Loucy (cell line): Measurements from ENCODE around the gene GALNT5.

ENCODE experiments used
- EZH2phosphoT487 ChIP-seq: fragments of 200-600 bp; IDR thresholded peaks from 2 replicates; pipeline ENCODE4 v1.6.1; 2018; ENCODE audit warnings: antibody characterized with exemption, mild to moderate bottlenecking, moderate library complexity, borderline replicate concordance
- TF ChIP-seq, protein P1 (sequence below): fragments of 200-600 bp; sonication (generic); conservative IDR thresholded peaks from 2 replicates; pipeline ENCODE4 v1.5.1; 2014; ENCODE audit warnings: mild to moderate bottlenecking, antibody characterized with exemption, low read length

DNA sequence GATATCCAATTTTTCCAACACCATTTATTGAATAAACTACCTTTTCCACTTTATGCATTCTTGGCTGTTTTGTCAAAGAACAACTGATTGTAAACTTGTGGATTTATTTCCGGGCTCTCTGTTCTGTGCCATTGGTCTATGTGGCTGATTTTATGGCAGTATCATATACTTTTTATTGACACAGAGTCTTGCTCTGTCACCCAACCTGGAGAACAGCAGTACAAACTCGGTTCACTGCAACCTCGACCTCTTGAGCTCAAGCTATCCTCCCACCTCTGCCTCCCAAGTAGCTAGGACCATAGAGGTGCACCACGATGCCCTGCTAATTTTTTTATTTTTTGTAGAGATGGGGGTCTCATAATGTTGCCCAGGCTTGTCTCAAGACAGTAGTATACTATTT, 6.7 kb upstream of the GALNT5 start:
- TF ChIP-seq, protein P1, sequence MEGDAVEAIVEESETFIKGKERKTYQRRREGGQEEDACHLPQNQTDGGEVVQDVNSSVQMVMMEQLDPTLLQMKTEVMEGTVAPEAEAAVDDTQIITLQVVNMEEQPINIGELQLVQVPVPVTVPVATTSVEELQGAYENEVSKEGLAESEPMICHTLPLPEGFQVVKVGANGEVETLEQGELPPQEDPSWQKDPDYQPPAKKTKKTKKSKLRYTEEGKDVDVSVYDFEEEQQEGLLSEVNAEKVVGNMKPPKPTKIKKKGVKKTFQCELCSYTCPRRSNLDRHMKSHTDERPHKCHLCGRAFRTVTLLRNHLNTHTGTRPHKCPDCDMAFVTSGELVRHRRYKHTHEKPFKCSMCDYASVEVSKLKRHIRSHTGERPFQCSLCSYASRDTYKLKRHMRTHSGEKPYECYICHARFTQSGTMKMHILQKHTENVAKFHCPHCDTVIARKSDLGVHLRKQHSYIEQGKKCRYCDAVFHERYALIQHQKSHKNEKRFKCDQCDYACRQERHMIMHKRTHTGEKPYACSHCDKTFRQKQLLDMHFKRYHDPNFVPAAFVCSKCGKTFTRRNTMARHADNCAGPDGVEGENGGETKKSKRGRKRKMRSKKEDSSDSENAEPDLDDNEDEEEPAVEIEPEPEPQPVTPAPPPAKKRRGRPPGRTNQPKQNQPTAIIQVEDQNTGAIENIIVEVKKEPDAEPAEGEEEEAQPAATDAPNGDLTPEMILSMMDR: no peak
- no peak for TF ChIP-seq EZH2phosphoT487
